Uterus (tissue), 4 donors: ENCODE data around the gene PRCP. TPM values are rescaled to one million over a fixed set of nuclear protein-coding genes. Genes with fewer than 3 reads are reported as not detected.
"Not testable (repeated sequence)": the region's sequence is repeated elsewhere in the genome, so short reads cannot be mapped to it uniquely, and the experiment has no call there.

Experiments
- DNase-seq, 2 donors: peaks; one replicate each; pipeline ENCODE4 v3.0.0-alpha.2; 2019 to 2020
- H3K27ac ChIP-seq, 2 donors: fragments of 200-600 bp; sonication (generic); 1 replicate in 1 of 2; 2 replicates in 1 of 2; pipeline ENCODE4 v1.5.1; 2016 to 2018
- H3K27me3 ChIP-seq, 2 donors: fragments of 200-600 bp; sonication (generic); one replicate each; pipeline ENCODE4 v1.5.1; 2018 to 2019; ENCODE audit warnings: control low read depth in 1 of 2
- H3K36me3 ChIP-seq, 2 donors: fragments of 200-600 bp; sonication (generic); one replicate each; pipeline ENCODE4 v1.5.1; 2019; ENCODE audit warnings: control low read depth in 1 of 2
- H3K4me1 ChIP-seq, 2 donors: fragments of 200-600 bp; sonication (generic); one replicate each; pipeline ENCODE4 v1.5.1; 2018 to 2019; ENCODE audit warnings: control low read depth in 1 of 2
- H3K4me3 ChIP-seq, 2 donors: fragments of 200-600 bp; sonication (generic); 1 replicate in 1 of 2; 2 replicates in 1 of 2; pipeline ENCODE4 v1.5.1; 2018 to 2019; ENCODE audit warnings: mild to moderate bottlenecking in 1 of 2
- H3K9me3 ChIP-seq, 2 donors: fragments of 200-600 bp; sonication (generic); one replicate each; pipeline ENCODE4 v1.5.1; 2019; ENCODE audit warnings: control low read depth in 1 of 2
- CTCF ChIP-seq, 4 experiments: fragments of 200-600 bp in 2 of 4; fragments of 450-650 bp in 2 of 4; sonication (generic) in 2 of 4; IDR thresholded peaks; one replicate each; pipeline ENCODE4 v1.5.1; 2016 to 2019; ENCODE audit warnings: antibody characterized with exemption in 4 of 4, mild to moderate bottlenecking in 2 of 4, moderate library complexity in 1 of 4
- POLR2A ChIP-seq, 2 donors: fragments of 450-650 bp; IDR thresholded peaks; one replicate each; pipeline ENCODE4 v1.6.1; 2016; ENCODE audit warnings: antibody characterized with exemption in 2 of 2, mild to moderate bottlenecking in 1 of 2, moderate library complexity in 1 of 2
- intact Hi-C: fragments of 100-400 bp; cut with DNase I; formaldehyde crosslinking; loops from one replicate; pipeline ENCODE4 v1.15.1; 2023; ENCODE audit warnings: low total_unique reads
- total RNA-seq, 4 donors: library from RNA; depleted of rRNA in 3 of 4; stranded (reverse); fragments of >200 nt in 3 of 4; gene quantifications; one replicate each; pipeline versions ENCODE4 v1.1.0 to v1.2.4, GENCODE V29; 2014 to 2023
- donor health status: DM: yes; HTN: yes; CAD: no.

Gene PRCP
- total RNA-seq, 4 donors from 2014 or later, result 59.9 to 206 (median 92.3) TPM

DNA sequence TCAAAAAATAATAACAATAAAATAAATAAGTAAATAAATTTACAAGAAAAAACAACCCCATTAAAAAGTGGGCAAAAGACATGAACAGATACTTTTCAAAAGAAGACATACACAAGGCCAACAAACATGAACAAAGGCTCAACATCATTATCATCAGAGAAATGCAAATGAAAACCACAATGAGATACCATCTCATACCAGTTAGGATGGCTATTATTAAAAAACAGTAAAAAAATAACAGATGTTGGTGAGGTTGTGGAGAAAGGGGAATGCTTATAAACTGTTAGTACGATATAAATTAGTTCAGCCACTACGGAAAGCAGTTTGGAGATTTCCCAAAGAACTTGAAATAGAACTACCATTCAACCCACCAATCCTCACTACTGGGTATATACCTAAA, 44.6 kb downstream of the PRCP start:
- no peak overlapping the region for H3K4me3 ChIP-seq

GRCh38 chr11:82854916-82855315, 45.3 kb downstream of the PRCP start:
- H3K27me3 ChIP-seq, H3K27ac ChIP-seq, H3K4me1 ChIP-seq, H3K36me3 ChIP-seq, DNase-seq, H3K9me3 ChIP-seq, H3K4me3 ChIP-seq, intact Hi-C loops: not testable (repeated sequence)

More for the DNA sequence above, 44.6 kb downstream of the PRCP start:
- intact Hi-C loops, result no loop called here
- TF ChIP-seq POLR2A (IDR thresholded peaks at IDR 0.05) (no peak), CTCF (IDR thresholded peaks at IDR 0.05) (no peak)
- DNase-seq, result no peak
- Histone ChIP-seq H3K4me1 (peaks cover 0 to 3% of the 10 kb centered on the region in 2 donors), H3K27me3 (no peaks in the 10 kb centered on the region), H3K36me3 (no peaks in the 10 kb centered on the region), H3K9me3 (no peaks in the 10 kb centered on the region), H3K27ac (no peak overlapping the region)

DNA sequence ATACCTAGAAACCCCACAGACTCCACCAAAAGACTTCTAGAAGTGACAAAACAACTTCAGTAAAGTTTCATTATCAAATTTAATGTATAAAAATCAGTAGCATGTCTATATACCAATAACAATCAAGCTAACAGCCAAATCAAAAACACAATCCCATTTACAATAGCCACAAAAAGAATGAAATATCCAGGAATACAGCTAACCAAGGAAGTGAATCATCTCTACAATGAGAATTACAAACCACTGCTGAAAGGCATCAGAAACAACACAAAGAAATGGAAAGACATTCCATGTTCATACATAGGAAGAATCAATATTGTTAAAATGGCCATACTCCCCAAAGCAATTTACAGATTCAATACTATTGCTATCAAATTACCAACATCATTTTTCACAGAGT, 46.0 kb downstream of the PRCP start:
- intact Hi-C loops, result no loop called here
- Histone ChIP-seq H3K36me3 (no peaks in the 10 kb centered on the region), H3K27ac (no peak overlapping the region), H3K4me3 (no peak overlapping the region), H3K27me3 (no peaks in the 10 kb centered on the region), H3K9me3 (no peaks in the 10 kb centered on the region), H3K4me1 (peaks cover 0 to 3% of the 10 kb centered on the region in 2 donors)
- TF ChIP-seq CTCF (IDR thresholded peaks at IDR 0.05), result no peak
- no peak for TF ChIP-seq POLR2A (IDR thresholded peaks at IDR 0.05)
- DNase-seq, result no peak

DNA sequence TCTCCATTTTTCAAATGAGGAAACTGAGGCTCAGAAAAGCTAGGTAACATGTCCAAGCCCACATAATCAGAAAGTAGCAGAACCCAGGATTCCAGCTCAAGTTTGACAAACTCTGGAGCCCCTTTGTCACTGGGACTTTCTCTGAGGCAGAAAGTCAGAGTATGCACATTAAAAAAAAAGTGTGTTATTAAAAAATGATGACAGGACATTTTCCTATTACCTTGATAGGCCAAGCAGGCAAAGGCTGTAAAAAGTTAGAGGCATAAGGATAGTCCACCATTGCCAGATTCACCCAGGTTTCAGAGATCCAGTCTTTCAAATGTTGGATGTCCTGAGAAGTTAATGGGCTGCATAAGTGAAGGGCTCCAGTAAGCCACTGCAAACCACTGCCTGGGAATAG, 51.4 kb downstream of the PRCP start:
- H3K27me3 ChIP-seq, result no peaks in the 10 kb centered on the region
- H3K27ac ChIP-seq, result no peak overlapping the region
- no peaks in the 10 kb centered on the region for H3K36me3 ChIP-seq
- no peak for DNase-seq
- no peaks in the 10 kb centered on the region for H3K4me1 ChIP-seq
- intact Hi-C loops, result no loop called here
- no peaks in the 10 kb centered on the region for H3K9me3 ChIP-seq
- no peak for TF ChIP-seq CTCF (IDR thresholded peaks at IDR 0.05)
- no peak for TF ChIP-seq POLR2A (IDR thresholded peaks at IDR 0.05)
- no peak overlapping the region for H3K4me3 ChIP-seq

GRCh38 chr11:82845356-82846353, 54.6 kb downstream of the PRCP start:
- no peaks in the 10 kb centered on the region for H3K36me3 ChIP-seq
- H3K4me1 ChIP-seq, result no peaks in the 10 kb centered on the region
- no peaks in the 10 kb centered on the region for H3K27me3 ChIP-seq
- H3K4me3 ChIP-seq, result no peak overlapping the region
- DNase-seq, result no peak
- TF ChIP-seq POLR2A (IDR thresholded peaks at IDR 0.05) (no peak), CTCF (IDR thresholded peaks at IDR 0.05) (no peak)
- no peaks in the 10 kb centered on the region for H3K9me3 ChIP-seq
- H3K27ac ChIP-seq, result no peak overlapping the region
- intact Hi-C loops, result no loop called here
